HUES6 (cell line): Measurements from ENCODE around the gene ZNF668.

Source experiments
- H3K27ac ChIP-seq: 2 replicates; pipeline ENCODE4 v1.7.0; 2013; ENCODE audit warnings: low read depth, mild to moderate bottlenecking, low read length, inconsistent platforms
- H3K27me3 ChIP-seq: 2 replicates; pipeline ENCODE4 v1.6.1; 2013; ENCODE audit warnings: low read length; ENCODE audit not compliant: control insufficient read depth, insufficient read depth
- H3K36me3 ChIP-seq: 2 replicates; pipeline ENCODE4 v1.6.1; 2013; ENCODE audit warnings: low read length; ENCODE audit not compliant: control insufficient read depth, insufficient read depth
- H3K4me1 ChIP-seq: 2 replicates; pipeline ENCODE4 v1.6.1; 2013; ENCODE audit warnings: low read length; ENCODE audit not compliant: control insufficient read depth, insufficient read depth
- H3K4me3 ChIP-seq: 2 replicates; pipeline ENCODE4 v1.5.1; 2013; ENCODE audit warnings: low read depth, low read length
- H3K9ac ChIP-seq: one replicate; pipeline ENCODE4 v1.6.1; 2013; ENCODE audit warnings: mild to moderate bottlenecking, low read length
- H3K9me3 ChIP-seq: 2 replicates; pipeline ENCODE4 v1.6.1; 2013; ENCODE audit warnings: low read depth, low read length; ENCODE audit not compliant: control insufficient read depth, insufficient read depth

ZNF668 gene

DNA sequence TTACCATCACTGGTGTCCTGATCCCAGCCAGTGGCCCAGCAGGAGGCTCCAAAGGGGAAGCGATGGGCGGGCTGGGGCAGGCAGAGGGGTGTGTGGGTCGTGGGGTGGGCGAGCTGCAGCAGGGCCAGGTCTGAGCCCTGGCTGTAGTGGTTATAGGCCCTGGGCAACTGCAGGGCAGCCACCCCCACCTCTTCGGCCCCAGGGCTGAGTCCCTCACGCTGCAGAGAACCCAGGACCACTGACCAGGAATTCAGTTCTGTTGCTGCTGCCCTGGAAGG lies 12.5 kb upstream of the ZNF668 start:
- Histone ChIP-seq H3K36me3 (peaks cover 59% of the 10 kb centered on the region), H3K4me1 (no peaks in the 10 kb centered on the region), H3K27ac (no peak overlapping the region)

DNA sequence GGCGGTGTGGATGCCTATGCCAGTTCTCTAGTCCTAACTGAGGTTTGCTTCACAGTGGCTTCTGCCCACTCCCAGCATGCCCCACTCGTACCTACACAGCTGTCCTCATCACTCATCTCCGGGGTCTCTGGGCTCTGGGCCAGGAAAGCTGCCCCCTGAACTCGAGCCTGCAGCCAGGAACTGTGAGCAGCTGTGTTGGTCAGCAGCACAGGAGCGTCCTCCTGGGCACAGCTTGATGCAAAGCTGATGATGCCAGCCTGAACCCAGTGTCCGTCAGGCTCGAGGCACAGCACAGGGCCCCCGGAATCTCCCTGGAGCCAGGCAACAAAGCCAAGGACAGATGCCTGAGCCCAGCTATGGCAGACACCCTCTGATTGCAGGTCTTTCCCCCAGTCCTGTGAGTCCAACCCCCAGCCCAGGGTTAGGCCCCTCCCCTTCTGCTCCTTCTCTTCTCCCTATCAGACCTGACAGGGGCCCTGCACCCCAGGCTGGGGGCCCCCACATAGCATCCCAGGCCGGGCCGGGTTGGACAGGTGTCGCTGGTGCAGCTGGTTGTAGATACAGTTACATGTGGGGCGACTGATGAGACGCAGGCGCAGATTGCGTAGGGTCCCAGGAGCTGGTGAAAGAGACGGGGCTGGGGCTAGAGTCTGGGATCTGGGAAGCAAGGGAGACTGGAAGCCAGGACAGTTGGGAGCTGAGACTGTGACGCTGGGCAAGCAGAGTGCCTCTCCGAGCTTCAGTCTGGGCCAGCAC lies 12.0 kb upstream of the ZNF668 start:
- H3K9ac ChIP-seq, result no peak overlapping the region
- H3K27ac ChIP-seq, result no peak overlapping the region
- peaks cover 60% of the 10 kb centered on the region for H3K36me3 ChIP-seq
- H3K4me1 ChIP-seq, result no peaks in the 10 kb centered on the region
- no peaks in the 10 kb centered on the region for H3K9me3 ChIP-seq
- no peaks in the 10 kb centered on the region for H3K27me3 ChIP-seq
- H3K4me3 ChIP-seq, result no peak overlapping the region

More for the DNA sequence above, 12.5 kb upstream of the ZNF668 start:
- no peak overlapping the region for H3K9ac ChIP-seq
- no peaks in the 10 kb centered on the region for H3K9me3 ChIP-seq
- H3K27me3 ChIP-seq, result no peaks in the 10 kb centered on the region
- no peak overlapping the region for H3K4me3 ChIP-seq

- no peak overlapping the region for H3K4me3 ChIP-seq
- H3K9me3 ChIP-seq, result no peaks in the 10 kb centered on the region
- no peak overlapping the region for H3K9ac ChIP-seq
- no peak overlapping the region for H3K27ac ChIP-seq
- no peaks in the 10 kb centered on the region for H3K27me3 ChIP-seq
- peaks cover 60% of the 10 kb centered on the region for H3K36me3 ChIP-seq
- no peaks in the 10 kb centered on the region for H3K4me1 ChIP-seq
These were observed 11.4 kb upstream of the ZNF668 start for GRCh38 chr16:31085411-31085810.

DNA sequence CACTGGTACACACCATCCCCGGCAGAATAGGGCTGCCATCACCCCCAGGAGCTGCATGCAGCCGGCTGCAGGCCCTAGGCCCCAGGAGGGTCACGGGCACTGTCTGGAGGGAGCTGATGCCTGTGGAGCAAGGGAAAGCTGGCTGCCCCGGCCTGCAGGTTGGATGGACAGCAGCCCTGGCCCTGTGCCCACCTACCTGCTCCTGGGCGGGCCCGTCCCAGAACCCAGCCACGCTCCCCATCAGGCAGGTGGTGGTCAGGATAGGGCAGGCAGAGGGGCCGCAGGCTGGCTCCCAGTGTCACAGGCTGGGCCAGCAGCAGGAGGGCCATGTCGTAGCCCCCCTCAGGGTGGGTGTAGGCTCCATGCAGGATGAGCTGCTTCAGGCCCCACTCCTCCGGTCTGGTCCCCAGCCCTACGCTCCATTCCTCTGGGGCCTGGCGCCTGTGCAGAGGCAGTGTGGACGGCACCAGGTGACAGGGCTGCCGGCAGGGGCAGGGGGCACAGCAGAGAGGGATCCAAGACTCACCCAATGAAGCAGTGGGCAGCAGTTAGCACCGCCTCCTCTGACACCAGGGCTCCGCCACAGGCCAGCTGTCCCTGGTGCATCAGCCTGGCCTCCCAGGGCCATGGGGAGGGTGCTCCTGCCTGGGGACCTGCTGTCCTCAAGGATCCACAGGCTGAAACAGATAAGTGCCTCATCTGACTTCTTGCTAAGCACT lies 10.7 kb upstream of the ZNF668 start:
- Histone ChIP-seq H3K9ac (no peak overlapping the region), H3K36me3 (peaks cover 65% of the 10 kb centered on the region), H3K27ac (no peak overlapping the region), H3K9me3 (no peaks in the 10 kb centered on the region), H3K4me3 (no peak overlapping the region), H3K4me1 (no peaks in the 10 kb centered on the region), H3K27me3 (no peaks in the 10 kb centered on the region)

DNA sequence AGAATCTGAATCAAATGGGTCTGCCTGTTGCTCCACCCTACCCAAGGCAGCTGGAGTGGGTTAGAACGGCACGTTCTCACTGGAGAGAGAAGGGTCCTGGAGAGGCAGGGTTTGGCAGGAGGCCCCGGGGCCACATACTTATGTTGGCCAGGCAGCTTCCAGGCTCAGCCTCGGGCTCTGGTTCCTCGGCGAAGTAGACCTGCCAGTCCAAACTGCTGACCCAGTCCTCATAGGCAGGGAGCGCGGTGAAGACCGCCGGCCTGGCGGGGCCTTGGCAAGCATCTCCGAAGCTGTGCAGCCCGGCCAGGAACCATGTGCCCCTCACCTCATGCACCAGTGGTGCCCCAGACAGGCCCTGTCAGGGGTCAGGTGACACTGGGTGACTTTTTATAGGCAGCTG lies 9.9 kb upstream of the ZNF668 start:
- H3K4me1 ChIP-seq, result no peaks in the 10 kb centered on the region
- H3K9ac ChIP-seq, result no peak overlapping the region
- H3K36me3 ChIP-seq, result peaks cover 68% of the 10 kb centered on the region

DNA sequence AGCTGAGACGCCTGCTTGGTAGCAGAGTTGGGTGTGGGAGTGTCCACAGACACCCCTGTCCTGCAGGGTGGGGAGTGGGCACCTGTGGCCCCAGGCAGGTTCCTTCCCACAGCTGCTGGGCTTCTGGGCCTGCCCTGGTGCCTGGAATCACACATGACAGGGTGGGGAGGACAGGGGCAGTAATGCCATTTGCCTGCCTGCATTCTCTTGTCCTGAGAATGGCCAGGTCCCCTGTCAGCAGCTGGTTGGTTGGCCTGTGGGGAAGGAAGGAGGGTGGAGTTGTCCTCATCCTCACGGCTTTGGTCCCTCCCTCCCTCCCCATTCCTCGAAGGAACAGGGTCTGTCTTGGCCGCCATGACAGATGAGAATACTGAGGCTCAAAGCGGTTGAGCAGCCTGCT lies 9.5 kb upstream of the ZNF668 start:
- no peaks in the 10 kb centered on the region for H3K27me3 ChIP-seq
- no peaks in the 10 kb centered on the region for H3K9me3 ChIP-seq
- H3K36me3 ChIP-seq, result peaks cover 68% of the 10 kb centered on the region
- H3K4me3 ChIP-seq, result no peak overlapping the region
- H3K27ac ChIP-seq, result no peak overlapping the region
- no peaks in the 10 kb centered on the region for H3K4me1 ChIP-seq
- H3K9ac ChIP-seq, result no peak overlapping the region

More for the DNA sequence above, 9.9 kb upstream of the ZNF668 start:
- no peaks in the 10 kb centered on the region for H3K9me3 ChIP-seq
- H3K27me3 ChIP-seq, result no peaks in the 10 kb centered on the region
- no peak overlapping the region for H3K27ac ChIP-seq
- H3K4me3 ChIP-seq, result no peak overlapping the region

DNA sequence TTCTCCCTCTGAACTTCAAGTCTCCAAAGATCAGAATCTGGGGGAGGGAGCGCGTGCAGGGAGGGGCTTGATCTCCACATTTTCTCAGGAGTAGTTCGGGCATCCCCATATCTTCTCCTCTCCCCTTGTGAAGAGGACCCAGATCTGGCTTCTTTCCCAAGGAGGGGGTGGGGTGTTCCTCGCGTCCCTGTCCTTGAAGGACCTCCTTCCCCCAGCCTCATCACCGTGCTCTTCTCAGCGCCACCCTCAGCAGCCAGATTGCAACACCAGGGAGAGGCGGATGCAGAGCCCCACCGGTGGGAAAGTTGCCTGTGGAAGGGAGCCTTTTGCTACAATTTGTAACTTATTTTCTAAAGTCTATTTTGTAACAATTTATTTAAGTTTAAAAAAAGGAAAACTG lies 9.0 kb upstream of the ZNF668 start:
- Histone ChIP-seq H3K4me3 (no peak overlapping the region), H3K4me1 (no peaks in the 10 kb centered on the region), H3K9ac (no peak overlapping the region), H3K36me3 (peaks cover 70% of the 10 kb centered on the region), H3K27ac (no peak overlapping the region), H3K9me3 (no peaks in the 10 kb centered on the region), H3K27me3 (no peaks in the 10 kb centered on the region)

DNA sequence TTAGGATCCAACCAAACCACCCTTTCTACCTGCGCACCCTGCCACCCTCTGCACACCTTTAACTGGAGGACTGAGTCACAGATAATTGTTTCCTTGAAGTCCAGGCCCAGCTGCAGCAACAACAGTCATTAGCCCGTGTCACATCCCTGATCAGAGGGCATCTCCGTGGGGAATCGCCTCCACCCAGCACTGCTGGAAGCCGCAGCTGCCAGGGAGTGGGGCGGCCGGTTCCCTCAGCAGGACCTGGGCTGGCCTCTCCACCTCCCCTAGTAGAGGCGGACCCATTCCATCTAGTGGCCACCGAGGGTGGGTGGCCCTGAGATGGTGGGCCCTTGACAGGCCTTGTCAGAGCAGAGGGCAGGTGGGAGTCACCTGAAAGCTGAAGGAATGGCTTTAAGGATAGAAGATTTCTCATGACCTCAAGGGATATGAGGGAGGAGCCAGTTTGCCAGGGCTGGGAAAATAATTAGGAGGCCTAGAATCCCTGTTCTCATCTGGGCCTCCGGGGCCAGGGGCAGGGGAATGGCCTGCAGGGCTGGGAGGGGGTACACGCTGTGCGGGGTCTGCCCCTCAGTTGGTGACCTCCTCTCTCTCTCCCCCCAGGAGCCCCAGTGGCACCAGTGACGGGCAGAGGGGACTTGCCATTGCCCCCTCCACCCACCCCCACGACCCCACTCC lies 8.5 kb upstream of the ZNF668 start:
- Histone ChIP-seq H3K9me3 (no peaks in the 10 kb centered on the region), H3K4me3 (no peak overlapping the region), H3K27ac (no peak overlapping the region), H3K27me3 (no peaks in the 10 kb centered on the region), H3K36me3 (peaks cover 76% of the 10 kb centered on the region), H3K4me1 (no peaks in the 10 kb centered on the region), H3K9ac (no peak overlapping the region)

DNA sequence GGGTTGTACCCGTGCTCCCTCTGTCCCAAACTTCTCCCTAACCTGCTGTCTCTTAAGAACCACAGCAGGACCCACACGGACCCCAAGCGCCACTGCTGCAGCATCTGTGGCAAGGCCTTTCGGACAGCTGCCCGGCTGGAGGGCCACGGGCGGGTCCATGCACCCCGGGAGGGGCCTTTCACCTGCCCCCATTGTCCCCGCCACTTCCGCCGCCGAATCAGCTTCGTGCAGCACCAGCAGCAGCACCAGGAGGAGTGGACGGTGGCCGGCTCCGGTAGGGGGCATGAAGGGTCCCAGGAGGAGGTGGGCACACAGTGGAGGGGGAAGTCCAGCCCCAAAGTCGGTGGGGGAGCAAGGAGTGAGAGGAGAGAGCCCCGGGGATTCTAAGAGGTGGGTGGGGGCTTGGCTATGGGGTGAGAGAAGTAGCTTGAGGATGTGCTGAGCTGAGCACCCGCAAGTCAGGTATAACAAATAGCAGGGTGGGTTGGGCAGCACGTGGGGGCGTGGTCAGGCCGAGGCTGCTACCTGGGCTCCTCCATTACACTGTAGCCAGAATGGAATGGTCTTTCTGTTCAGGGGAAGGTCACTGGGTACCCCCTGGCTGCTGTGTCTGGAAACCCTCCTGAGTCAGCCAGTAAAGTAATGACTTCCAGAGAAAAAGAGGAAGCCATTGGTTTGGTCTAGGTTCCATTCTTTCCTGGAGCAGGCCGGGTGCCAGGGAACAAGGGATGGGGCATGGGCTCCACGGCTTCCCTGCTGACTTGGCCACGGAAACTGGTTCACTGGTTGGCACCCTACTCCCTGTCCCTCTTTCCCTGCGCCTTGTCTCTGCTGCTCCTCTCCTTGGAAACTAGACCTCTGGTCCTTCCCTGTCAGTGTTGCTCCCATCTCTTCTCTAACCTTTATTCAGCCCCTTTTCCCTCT lies 7.7 kb upstream of the ZNF668 start:
- Histone ChIP-seq H3K4me3 (no peak overlapping the region), H3K27me3 (no peaks in the 10 kb centered on the region), H3K4me1 (no peaks in the 10 kb centered on the region), H3K36me3 (peaks cover 84% of the 10 kb centered on the region), H3K9me3 (no peaks in the 10 kb centered on the region), H3K27ac (no peak overlapping the region), H3K9ac (no peak overlapping the region)

- Histone ChIP-seq H3K9ac (no peak overlapping the region), H3K9me3 (no peaks in the 10 kb centered on the region), H3K27me3 (no peaks in the 10 kb centered on the region), H3K27ac (no peak overlapping the region), H3K4me3 (no peak overlapping the region), H3K36me3 (peaks cover 92% of the 10 kb centered on the region), H3K4me1 (no peaks in the 10 kb centered on the region)
These were observed 6.8 kb upstream of the ZNF668 start for GRCh38 chr16:31080756-31081419.
